GM19438 (cell line): Measurements from ENCODE around the gene PAPSS1.
"Not testable (repeated sequence)": the region's sequence is repeated elsewhere in the genome, so short reads cannot be mapped to it uniquely, and the experiment has no call there.

Experiments
- ATAC-seq: cut with Tn5 transposase; IDR thresholded peaks from one replicate; pipeline ENCODE4 v1.9.1; 2021; ENCODE audit warnings: low read depth; ENCODE audit not compliant: unreplicated experiment

PAPSS1 gene

DNA sequence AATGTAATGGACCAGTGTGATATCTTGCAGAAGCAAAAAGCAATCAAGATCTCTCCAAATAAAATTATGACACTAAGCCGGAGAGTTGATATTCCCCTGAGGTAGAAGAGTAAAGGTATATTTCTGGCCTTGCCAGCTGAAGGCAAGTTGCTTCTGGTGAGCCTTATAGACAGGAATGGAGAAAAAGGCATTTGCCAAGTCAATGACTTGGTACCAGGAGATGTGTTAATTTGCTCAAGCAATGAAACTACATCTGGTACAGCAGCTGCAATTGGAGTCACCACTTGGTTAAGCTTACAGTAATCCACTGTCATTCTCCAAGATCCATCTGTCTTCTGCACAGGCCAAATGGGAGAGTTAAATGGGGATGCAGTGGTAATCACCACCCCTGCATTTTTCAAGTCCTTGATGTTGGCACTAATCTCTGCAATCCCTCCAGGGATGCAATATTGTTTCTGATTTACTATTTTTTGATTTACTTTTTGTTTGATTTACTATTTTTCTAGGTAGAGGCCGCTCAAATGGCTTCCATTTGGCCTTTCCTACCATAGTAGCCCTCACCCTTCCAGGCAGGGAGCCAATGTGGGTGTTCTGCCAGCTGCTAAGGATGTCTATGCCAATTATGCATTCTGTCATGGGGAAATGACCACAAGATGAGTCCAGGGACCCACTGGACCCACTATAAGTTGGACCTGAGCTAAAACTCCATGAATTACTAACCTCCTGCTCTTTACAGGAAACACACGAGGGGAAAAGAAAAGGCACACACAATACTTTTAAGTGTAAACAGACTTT, 6.3 kb upstream of the PAPSS1 start:
- not testable (repeated sequence) for ATAC-seq

GRCh38 chr4:107725281-107725859, 5.3 kb upstream of the PAPSS1 start:
- ATAC-seq: no peak

- ATAC-seq: not testable (repeated sequence)
Observed at GRCh38 chr4:107723331-107723730, 3.3 kb upstream of the PAPSS1 start.

DNA sequence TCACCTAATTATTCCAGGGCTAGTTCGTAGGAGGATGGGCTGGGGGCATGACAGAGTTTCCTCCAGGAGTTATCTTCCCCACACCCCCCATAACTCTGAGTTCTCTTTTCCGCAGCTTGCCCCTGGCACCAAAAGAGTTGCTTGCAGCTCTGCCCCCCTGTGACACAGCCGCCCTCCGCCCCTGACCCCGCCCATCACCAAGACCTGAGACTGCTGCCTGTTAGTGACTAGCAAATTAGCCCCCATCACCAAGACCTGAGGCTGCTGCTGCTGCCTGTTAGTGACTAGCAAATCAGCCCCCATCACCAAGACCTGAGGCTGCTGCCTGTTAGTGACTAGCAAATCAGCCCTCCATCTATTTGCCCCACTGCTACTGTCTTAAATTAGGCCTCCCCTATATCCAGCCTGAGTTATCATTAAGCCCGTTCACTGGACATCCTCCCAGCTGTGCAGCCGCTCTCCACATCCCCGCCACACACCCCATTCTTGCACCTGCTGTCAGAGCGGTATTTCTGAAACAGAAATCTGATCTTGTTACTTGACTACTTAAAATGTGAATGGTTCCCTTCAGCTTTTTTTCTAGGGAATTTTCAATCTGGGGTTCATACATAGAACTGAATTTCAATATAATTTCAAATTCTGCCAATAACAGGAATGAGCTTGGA, 1.5 kb upstream of the PAPSS1 start:
- ATAC-seq: no peak

DNA sequence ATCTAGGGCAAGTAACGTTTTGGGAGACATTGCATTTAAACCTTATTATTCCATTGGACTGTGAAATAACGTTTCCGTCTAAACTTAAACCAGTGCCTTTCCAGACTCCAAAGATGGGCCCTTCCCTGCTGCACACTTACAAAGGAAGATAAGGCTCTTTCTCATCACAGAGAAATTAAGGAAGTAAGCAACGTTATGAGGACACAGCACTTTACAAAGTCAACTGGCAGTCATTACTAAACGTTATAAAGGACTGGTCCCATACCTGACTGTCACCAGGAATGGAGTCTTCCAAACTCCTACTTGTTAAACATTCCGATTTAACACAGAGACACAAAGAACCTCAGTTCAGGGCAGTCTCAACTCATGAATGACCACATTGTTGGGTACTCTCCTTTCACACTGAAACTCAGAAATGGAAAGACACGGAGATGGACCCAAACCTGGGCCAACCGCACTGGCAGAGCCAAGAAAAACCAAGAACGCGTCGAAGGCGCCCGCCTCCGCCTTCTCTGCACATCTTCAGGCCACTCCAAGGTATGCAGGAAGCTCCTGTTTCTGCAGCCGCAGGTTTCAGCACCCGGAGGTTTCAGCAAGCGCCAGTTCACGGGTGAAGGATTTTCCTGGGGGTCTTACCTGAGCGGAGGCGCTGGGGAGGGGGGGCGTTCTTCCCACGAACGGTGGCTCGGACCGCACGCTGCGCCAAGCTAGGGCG, 670 bp downstream of the PAPSS1 start:
- ATAC-seq: peak; percentile 10

DNA sequence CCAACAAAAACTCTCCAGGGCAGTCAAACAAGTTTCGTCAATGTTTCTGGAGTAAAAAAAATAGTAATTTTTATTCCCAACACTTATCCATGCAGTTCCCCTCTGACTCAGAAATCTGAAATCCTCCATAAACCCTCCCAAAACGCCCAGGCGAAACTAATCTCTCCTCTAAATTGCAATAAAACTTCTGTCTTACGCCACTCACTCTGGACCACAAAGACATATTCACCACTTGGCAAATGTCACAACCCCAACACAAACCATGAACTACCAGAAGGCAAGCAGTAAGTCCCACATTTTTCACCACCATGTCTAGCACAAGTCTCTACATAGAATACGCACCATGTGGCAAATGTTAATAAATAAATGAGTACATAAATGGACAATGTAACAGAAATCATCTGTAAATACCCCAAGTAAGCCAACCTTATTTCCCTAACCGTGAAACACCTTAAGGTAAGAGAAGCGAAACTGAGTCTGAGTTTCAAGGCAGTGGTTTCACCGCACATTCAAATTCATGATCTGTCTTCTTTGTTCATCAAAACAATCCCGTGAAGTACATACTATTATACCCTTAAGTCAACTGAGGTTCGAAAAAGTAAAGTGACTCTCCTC, 1.6 kb downstream of the PAPSS1 start:
- peak; percentile 20 for ATAC-seq

GRCh38 chr4:107714256-107714655, 5.8 kb downstream of the PAPSS1 start:
- ATAC-seq: no peak

DNA sequence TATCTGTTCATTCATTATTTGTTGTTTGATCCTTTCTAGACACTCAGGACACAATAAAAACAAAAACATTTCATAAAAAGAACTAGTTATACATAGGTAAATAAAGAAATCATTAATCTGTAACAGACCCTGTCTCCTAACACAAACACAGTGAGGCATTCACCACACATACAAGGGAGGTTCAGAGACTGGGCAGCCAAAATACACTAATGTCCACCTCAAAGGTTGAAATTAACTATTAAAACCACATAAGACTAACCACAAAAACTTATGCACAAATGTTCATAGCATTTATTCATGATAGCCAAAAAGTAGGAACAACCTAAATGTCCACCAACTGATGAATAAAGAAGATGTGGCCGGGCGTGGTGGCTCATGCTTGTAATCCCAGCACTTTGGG, 7.8 kb downstream of the PAPSS1 start:
- ATAC-seq: no peak

- ATAC-seq: no peak
Observed at GRCh38 chr4:107711831-107712230, 8.2 kb downstream of the PAPSS1 start.

DNA sequence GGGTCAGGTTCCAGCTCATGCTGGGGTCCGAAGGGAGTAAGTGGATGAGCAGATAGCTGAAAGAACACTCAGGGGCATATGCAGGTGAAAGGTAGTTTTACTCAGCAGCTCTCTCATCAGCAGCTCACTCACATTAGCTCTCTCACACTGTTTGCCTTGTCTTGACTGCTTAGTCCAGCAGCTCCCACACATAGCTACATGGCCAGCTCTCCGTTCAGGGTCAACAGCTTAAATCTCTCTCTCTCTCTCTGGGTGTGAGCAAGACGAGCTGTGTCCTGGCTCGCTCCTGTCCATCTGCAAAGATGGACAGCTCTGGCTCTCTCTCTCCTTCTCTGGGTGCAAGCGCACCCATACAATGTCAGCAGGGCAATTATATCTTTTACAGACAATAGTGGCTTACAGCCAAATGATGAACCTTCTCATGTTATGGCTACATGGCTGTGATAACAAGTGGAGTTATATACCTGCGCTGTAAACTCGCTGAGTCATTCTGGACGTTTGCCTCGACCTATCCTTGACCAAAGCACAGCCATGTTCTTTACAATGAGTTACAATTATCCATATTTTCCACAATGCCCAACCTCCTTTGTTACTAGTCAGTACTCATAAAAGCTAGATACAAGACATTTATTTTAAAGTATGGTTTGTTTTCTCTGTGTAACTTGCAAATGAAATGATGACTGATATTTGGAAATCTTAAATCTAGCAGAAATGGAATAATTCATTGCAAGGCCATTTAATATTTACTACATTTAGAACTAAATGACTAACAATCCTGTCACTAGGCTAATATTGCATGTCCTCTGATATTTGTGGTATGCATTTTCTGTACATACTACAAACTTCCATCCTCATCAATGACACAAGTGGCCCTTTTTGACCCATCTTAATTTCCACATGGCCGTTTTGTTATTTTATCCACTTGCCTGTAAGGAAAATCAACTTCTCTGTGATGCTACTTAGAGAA, 9.3 kb downstream of the PAPSS1 start:
- no peak for ATAC-seq

GRCh38 chr4:107709916-107710315, 10.1 kb downstream of the PAPSS1 start:
- no peak for ATAC-seq

- ATAC-seq: no peak
Observed at GRCh38 chr4:107708225-107708624, 11.8 kb downstream of the PAPSS1 start.

DNA sequence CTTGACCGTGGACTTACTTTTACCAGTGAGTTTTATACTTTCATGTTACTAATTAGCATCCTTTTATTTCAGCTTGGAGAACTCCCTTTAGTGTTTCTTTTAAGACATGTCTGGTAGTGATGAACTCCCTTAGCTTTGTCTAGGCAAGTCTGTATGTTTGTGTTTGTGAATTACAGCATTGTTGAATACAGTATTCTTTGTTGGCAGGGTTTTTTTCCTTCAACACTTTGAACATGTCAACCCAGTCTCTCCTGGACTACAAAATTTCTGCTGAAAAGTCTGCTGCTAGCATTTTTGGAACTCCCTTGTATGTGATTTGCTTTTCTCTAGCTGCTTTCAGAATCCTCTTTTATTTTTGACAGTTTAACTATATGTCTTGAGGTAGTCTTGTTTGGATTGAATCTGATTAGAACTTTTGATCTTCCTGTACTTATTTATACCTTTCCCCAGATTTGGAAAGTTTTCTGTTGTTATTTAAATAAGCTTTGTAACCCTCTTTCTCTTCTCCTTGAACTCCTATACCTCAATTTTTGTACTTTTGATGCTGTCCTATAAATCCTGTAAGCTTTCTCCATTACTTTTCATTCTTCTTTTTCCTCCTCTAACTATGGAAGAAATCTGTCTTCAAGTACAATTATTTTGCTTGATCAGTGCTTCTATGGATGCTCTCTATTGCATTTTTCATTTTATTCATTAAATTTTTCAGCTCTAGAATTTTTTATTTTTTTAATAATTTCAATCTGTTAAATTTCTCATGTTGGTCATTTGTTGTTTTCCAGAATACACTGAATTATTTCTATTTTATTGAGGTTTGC, 14.1 kb downstream of the PAPSS1 start:
- ATAC-seq: no peak

DNA sequence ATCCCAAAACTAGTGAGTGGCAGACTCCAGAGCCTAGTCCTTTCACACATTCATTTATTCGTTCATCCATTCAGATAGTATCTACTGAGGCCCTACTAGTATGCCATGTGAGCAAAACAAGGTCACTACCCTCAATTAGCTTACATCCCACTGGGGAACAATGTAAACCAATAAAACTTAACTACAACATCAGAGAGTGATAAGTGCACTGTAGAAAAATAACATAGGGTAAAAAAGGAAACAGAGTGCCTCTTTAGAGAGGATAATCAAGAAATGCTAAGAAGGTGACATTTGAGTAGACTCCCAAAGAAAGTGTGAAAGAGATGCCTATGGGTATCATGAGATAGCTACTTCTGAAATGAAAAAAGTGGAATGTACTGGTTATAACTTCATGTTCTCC, 18.5 kb downstream of the PAPSS1 start:
- ATAC-seq: no peak

- ATAC-seq: no peak
Observed at GRCh38 chr4:107699466-107700206, 20.4 kb downstream of the PAPSS1 start.

DNA sequence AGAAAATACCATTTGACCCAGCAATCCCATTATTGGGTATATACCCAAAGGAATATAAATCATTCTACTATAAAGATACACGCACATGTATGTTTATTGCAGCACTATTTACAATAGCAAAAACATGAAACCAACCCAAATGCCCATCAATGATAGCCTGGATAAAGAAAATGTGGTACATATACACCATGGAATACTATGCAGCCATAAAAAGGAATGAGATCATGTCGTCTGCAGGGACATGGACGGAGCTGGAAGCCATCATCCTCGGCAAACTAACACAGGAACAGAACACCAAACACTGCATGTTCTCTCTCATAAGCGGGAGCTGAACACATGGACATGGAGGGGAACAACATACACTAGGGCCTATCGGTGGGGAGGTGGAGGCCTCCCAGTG, 23.8 kb downstream of the PAPSS1 start:
- not testable (repeated sequence) for ATAC-seq

DNA sequence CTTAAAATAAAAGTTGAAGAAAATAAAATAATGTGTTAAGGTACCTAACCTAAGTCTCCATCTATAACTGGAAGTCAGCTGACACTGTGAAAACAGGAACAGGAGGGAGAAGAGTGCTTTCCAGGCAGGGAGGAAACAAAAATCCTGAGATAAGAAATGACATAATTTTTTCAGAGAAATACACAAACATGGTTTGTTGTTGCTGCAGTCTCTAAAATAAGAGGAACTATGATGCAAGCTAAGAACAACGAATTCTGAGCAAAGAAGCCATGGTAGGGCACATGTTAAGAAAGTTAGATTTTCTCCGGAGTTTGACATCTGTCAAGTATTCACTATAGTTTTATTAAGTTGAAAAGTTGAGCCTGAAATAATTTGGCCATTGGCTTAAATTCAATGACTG, 26.9 kb downstream of the PAPSS1 start:
- ATAC-seq: no peak

DNA sequence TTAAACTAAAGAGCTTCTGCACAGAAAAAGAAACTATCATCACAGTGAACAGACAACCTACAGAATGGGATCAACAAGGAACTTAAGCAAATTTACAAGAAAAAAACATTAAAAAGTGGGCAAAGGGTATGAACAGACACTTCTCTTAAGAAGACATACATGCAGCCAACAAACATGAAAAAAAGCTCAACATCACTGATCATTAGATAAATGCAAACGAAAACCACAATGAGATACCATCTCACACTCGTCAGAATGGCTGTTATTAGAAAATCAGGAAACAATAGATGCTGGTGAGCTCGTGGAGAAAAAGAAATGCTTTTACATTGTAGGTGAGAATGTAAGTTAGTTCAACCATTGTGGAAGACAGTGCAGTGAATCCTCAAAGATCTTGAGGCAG, 27.8 kb downstream of the PAPSS1 start:
- ATAC-seq: no peak
